Measurements from ENCODE around the gene ACAP1.

DNA sequence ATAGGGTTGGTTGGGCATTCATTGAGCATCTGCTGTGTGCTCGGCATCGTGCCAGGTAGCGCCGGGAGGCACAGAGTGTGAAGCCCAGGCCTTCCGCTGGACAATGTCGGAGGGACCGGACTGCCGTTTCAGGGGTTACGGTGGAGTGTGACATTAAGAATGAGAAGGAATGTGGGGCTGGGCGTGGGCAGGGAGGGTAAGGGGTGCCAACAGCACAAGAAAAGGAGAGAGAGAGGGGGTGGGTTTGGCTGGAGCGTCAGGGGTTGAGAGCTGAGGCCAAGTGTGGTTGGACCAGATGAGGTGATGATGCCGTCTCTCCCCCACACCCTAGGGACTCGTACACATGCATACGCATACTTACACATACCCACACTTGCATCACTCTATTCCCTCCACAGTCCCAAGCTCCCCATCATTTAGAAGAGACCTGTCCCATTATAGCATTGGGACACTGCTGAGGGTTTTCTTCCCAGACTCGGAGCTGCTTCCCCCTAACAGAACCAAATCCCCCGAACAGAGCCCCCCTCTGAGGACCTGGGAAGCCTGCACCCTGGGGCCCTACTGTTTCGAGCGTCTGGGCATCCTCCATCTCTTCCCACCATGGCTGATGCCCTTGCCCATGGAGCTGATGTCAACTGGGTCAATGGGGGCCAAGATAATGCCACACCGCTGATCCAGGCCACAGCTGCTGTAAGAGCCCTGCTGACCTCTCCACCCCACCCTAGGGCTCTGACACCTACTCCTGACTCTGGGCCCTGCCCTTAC, 12.3 kb downstream of the ACAP1 start:
- TF ChIP-seq EZH2 (IDR thresholded peaks at IDR 0.05) (no peak), POLR2AphosphoS5 (IDR thresholded peaks at IDR 0.05; ENCODE audit: borderline replicate concordance, low read depth, low read length) (no peak), FOXP2 (optimal IDR thresholded peaks at IDR 0.05; ENCODE audit: control extremely low read depth, extremely low read length, insufficient read depth) (no peak)

Data from SK-N-MC (cell line).